SKM-1 (cell line): ENCODE data around the gene ASXL3.

Experiments used
- DNase-seq: peaks from one replicate; lab custom pipeline; 2025; ENCODE audit not compliant: unreplicated experiment; lab: John Stamatoyannopoulos, UW

Gene ASXL3

DNA sequence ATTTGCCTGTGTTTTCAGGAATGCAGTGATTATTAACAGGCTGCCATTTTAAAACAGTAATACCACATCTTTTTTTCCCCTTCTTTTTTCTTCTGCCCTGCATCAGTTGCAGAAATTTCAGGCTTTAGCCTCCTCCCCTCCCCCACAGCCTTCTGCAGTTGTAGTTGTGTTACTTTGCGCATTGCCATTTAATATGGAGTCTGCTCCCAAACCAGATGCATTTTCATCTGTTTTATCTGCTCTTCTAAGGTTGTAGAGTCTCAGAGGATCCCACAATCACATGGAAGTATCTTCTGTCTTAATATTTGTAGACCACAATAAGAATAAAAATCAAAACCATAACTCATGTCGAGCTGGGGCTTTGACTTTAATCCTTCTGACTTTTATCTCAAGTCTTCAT lies 3.8 kb downstream of the ASXL3 start:
- DNase-seq, result no peak

DNA sequence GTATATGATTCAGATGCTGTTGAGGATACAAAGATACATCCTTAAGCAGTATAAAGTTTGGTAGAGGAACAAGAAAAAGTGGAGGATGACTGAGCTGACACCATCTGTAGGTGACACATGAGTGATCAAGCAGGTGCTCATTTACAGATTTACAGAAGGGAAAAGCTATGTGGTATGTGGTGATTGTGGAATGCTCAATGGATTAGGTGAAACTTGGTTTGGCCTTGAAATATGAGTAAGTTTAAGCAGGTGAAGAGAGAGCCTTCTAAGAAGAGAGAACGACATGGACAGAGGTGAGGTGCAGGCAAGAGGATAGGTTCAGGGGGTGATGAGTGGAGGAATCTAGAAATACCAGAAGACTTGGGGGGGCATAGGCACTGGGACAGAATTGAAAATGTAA lies 5.9 kb downstream of the ASXL3 start:
- no peak for DNase-seq

DNA sequence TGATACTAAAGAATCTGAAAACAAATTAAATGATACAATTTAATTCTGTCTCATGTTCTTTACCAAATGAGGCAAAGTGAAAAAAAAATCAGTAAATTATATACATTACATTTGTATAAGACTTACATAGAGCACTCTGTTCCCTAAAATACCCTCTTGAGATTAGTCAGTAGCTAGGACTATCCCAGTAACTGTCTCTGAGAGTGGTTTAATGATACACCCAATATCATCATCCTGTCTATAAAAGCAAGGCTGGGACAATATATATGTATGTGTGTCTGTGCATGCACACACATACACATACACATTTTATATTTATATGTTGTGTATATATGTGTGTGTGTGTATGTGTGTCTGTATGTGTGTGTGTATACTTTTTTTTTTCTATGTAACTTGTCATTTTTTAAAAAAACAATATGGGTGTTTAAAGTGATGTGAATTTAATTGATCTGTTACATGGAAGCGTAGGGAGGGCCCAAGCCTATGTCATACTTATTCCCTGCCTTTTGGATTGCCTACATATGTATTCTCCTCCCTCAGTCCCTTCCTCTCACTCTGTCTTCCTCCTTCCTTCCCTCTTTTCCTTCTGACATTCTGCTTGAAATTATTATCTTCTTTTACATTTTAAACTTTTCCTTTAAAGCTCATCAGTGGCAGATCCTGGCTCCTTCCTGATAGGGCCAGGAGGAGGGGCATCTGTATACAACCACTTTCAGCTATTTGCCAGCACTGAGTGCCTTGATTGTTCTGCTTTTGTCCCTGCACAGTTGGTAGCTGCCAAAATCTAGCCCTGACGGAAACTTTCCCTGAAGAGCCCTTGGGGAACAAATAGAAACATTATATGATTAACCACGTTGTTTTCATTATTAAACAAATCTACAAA lies 6.8 kb downstream of the ASXL3 start:
- no peak for DNase-seq

DNA sequence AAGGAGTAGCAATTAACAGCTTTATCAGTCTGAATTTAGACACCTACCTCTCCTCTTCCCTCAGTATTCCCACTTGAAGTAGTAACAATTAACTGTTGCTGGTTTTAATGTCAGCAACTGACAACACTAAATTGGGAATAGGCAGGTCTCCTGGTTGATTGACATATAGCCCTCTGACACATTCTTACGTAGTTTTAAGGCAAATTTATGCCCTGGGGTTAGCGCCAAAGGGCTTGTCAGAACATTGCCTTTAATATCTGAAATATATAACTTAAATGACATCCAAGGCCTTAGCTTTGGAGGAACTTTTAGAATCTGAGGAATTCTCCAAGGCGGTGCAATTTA lies 7.4 kb downstream of the ASXL3 start:
- DNase-seq, result no peak

DNA sequence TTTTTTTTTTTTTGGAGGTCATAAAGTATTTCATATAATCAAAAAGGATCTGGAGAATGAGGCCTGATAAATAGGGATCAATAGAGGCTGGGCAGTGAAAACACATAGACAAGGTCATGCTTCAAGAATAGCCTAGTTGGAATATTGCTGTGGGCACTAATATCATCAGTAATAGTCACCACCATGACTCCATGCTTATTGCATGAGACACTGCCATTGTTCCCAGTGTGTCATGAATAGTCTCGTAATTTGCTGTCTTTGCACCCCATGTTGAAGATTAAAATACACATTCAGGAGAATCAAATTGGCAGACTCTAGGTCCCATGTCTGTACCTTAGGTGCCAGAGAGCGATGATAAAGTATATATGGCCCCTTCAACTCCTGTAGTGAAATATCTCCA lies 10.3 kb downstream of the ASXL3 start:
- DNase-seq, result no peak

DNA sequence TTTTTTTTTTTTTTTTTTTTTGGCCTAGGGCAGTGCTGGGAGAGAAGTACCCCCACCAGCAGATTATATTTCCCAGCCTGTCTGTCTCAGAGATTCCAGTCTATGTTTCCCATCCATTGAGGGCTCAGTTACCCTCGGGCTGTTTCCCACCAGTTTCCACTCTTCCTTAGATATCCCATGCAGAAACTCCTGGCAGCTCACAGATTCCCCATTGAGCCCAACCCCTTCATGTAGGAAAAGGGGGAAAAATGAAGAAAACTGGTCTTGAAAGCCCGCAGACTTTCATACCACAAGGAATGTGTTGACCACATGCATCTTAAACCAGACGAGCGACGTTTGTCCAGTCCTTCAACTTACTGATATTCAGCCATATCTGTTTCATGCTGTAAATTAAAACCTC lies 15.2 kb downstream of the ASXL3 start:
- no peak for DNase-seq

DNA sequence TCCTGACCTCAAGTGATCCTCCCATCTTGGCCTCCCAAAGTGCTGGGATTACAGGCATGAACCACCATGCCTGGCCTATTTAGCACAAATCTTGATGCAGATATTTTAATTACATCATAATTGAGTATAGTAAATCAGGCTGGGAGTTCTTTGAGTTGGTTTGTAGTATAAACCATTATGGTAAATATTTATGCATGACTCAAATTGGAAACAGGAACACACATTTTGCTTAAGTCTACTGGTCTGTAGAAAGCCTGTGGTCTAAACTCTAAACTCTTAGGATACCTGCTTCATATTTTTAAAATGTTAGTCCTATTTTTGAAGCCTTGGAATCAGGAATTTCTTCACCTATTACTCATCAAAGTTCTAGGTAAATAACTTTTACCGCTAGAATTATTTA lies 16.8 kb downstream of the ASXL3 start:
- no peak for DNase-seq

DNA sequence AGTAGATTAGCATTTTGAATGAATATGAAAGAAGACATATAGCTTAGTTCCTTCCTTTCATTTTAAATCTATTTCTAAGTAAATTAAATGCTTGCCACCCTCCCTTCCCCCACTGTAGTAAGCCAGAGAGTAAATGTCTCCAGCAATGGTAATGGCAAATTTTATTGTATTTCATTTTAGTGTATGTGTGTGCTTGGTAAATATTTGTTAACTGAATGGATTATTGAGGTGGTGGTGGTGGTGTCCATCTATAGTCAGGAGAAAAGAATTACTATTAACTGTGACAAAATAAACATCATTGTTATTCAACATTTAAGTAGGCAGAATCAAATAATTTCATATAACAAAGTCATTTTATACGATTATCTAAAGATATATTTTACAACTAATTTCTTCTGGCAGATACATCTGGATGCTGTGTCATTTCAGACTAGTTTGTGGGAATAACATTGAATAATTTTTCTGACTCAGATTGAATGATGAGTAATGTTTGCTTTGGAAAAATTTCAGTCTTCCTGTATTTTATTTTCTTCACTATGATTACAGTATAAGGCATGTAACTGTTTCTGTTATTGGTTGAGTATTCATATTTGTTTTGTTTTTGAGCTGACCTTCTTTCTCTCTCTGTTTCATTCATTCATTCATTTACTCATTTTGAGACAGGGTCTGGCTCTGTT lies 18.3 kb downstream of the ASXL3 start:
- no peak for DNase-seq

DNA sequence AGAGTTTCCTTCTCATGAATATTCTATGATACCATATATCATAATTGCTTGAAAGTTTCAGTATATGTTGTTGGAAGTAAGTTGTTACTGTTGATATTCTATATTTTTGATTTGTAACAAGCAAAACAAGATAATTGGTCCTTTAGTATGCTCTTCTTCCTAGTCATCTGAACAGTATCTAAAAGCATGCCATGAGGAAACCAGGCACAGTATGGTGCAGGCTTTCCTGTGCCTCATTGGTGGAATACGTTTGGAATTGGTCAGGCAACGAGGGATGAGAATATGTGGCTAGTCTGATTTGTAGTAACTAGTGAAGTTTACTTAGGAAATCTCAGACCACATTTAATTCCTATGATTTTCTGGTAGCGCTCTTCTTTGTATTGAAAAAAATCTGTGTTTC lies 22.8 kb downstream of the ASXL3 start:
- DNase-seq, result no peak

DNA sequence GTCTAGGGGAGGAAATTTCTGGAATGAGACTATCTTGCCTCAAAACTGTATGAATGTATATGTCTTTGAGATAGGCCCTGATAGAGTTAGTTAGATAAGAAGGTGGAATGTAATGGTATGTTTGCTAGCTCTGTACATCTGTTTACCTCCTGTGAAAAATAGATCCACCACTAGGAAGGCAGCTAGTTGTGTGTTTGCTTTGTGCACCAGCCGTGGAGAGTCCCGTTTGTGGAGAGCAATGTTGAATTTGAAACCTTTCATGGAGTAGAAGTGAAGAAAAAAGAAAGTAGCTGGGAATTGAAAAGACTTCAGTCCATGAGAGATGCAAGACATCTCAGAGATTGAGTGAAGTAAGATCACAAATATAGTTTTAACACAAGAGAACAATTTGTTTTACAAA lies 25.4 kb downstream of the ASXL3 start:
- no peak for DNase-seq

DNA sequence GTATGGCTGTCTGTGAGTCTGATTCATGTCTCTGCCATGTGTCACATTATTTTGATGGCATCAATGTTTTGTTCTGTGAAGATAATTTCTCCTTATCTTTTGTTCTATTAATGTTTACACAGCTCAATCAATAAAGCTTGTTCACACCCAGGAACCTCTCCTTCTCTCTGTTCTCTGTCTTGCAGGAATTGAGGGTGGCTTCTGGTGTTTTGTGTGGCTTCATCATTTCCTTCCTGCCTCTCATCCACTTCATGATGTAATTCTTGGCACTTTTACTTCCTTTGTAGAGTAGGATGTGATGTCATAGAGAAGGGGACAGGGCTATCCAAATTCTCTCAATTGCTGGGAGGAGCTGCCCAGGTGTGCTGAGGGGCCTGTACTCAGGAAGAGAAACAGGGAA lies 27.2 kb downstream of the ASXL3 start:
- no peak for DNase-seq

DNA sequence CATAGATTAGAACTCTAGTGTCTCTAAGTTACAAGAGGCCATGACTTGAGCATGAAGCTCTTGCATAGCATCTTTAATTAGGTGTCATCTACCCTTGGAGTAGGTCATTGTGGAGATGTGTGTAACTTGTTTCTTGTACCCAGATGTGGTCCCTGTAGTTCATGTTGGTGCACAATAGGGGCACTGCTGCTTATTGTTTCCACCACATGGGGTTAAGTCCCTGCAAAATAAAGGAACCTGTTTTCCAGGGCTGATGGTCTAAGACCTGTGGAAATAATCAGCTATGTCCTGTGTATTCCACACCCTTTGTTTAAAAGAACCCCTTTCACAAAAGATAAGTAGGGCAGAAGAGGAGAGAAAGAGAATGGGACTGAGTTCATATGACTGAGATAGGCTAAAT lies 28.6 kb downstream of the ASXL3 start:
- DNase-seq, result no peak

DNA sequence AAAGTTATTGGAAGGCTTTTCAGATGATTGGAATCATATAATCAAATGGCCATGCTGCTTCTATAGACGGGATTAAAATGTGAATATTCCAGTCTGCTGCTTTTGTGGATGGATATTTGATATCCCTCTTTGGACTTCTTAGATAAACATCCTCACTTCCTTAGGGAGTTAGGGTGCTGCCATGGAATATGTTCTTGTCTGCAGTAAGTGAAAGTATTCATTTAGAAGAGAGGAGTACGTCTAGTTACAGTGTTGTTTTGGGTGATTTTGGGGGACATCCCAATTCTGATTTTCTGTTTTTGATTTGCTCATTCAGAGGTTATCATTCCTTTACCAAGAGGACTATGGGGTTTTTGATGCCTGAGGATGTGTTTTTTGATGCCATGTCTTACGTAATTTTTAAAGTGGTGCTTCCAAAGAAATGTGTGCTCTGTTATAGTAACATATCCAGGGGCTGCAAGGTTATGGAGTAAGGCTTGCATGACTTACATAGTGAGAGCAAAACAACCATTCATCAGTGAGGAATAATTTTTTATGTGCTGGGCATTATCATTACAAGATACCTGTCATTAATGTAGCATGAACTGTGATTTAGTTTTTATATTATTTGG lies 33.6 kb downstream of the ASXL3 start:
- DNase-seq, result no peak

DNA sequence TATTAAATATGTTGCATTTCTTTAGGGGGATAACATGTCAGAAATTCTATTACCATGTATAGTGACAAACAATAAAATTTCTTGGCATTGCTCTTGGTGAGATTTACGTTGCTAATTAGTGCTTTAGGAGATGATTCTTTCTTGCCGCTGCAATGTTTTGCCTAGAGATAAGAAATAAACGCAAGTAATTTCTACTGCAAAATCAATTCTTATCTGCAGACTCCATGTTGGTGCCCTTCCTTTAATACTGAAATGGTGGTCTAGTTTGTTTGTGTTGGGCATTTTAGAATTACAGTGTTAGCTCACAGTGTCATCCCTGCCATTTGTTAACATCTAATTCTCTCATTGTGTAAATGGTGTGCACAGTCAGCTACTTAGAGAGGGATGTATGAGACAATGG lies 34.6 kb downstream of the ASXL3 start:
- DNase-seq, result no peak

DNA sequence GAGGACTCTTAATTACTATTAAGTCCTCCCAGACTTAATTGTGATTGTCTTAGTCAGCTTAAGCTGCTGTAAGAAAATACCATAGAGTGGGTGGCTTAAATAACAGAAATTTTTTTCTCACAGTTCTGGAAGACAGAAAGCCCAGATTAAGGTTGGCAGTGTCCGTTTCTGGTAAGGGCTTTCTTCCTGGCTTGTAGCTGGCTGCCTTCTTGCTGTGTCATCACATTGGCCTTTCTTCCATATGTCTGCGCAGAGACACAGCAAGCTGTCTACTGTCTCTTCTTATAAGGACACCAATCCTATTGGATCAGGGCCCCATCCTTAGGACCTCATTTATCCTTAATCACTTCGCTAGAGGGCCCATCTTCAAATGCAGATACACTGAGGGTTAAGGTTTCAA lies 38.5 kb downstream of the ASXL3 start:
- DNase-seq, result no peak

DNA sequence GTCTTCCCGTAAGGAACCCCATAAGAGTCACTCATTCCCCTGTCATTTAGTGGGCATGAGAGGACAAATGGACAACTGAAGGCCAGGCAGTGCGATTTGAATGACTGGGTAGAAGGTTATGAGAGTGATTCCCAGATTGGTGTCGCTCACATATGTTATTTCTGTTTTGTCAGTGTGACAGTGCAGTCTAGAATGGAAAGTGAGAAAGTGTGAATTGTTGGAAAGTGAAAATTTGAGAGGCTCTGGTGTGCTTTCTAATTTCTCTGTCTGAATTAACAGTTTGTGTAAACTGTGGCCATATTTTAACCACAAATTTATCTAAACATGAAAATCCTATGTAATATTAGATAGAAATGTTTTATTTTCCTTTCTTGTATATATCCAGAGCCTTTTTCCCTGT lies 49.1 kb downstream of the ASXL3 start:
- no peak for DNase-seq

DNA sequence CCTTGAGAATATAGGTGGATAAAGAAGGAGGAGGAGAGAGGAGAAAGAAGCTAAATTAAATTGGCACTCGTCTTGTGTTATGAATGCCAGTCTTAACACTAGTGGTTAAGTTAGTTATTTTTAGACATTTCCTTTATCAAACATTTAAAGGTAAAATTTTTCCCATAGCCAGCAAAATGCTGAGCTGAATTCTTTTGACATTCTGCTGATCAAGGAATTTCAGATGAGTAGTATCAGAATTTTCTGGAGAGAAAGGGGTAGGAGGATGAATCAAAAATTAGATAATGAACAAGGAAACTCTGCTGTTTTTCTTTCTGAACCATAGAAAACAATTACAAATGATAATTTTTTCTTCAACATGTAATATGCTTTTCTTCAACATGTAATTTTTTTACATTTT lies 52.5 kb downstream of the ASXL3 start:
- no peak for DNase-seq

DNA sequence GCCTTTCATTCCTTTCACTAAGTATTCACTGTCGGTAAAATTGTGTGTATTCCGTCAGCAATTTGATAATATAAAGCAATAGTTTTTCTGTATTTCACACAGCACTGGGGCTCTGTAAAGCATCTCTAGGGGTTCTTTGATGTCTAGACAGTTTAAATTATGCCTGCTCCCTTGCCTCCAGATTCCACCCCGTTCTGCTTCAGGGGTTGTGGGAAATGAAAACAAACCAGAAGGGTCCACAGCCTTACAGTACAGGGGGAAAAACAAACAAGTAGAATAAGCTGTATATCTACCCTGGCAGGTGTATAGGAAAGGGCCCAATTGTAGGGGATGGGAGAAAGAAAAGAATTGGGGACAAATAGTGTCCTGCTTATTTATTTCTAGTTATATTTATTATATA lies 63.1 kb downstream of the ASXL3 start:
- no peak for DNase-seq

DNA sequence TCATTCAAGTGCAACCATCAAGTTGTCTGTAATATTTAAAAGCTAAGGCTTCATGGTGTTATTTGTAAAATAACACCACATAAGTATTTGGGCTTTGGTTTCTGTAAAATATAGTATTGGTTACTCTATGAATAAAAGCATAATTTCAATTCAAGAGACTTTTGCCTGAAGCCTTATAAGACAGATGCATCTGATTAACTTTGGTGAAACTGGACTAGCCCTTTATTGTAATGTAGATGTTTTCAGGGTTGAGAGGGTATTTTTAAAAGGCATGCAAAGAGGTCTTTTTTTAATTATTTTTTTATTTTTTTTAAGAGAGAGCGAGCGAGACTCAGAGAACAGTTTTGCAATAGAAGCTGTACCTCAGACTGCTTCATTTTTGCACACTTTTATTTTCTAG lies 66.5 kb downstream of the ASXL3 start:
- DNase-seq, result no peak

DNA sequence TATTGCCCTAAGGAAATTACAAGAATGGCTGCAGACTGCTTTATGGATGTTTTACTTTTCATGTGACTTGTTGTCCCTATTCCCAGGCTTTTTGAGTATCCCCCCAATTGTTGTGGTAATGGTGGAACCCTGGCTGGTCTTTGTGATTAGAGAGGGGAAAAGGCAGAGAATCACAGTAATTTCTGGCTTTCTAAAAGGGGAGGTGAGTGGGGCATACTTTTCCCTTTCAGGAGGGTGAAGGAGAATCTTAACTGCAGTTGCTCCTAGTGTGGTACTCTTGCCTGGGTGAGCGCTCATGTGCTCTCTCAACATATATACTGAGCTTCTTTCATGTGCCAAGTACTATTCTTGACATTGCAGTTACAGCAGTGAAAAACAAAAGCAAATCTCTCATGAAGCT lies 69.3 kb downstream of the ASXL3 start:
- DNase-seq, result no peak

DNA sequence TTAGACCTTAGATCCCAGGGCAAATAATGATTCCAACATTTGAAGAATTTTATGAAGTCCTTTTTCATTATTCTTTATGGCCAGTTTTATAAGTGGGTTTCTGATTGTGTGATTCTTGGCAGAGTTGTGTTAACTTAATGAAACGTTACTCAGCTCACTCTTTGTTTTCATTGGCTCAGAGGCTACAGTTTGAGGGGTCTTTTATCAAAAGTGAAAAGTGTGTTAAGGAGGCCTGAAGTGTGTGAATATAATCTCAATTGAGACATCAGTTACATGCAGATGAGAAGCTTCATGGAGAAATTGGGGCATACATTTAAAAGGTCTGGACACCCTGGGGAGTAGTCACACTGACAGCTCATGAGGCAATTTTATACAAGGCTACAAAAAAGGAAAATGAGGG lies 74.6 kb downstream of the ASXL3 start:
- DNase-seq, result no peak

DNA sequence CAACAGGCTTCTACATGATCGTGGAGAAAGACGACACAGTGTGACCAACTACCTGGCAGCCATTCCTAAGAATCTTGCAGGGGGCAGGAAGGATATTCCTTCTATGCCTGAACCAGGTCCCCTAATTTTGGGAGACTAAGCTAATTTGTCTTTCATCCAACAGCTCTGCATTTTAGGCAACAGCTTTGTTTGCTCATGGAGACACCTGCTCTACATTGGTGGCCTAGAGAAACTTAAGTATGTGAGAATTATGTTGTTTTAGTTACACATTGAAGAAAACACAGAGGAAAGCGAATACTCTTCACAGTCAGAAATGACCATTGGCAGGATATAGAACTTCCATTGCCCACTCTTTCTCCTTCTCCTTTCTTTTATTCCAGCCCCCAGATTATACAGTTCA lies 75.2 kb downstream of the ASXL3 start:
- no peak for DNase-seq
